HG03097 (cell line): ENCODE results near the gene ADGRG6.
"Not testable (repeated sequence)": the region's sequence is repeated elsewhere in the genome, so short reads cannot be mapped to it uniquely, and the experiment has no call there.

Experiments
- ATAC-seq: cut with Tn5 transposase; IDR thresholded peaks from one replicate; pipeline ENCODE4 v1.9.1; 2021; ENCODE audit not compliant: unreplicated experiment, low FRiP score

Gene ADGRG6

DNA sequence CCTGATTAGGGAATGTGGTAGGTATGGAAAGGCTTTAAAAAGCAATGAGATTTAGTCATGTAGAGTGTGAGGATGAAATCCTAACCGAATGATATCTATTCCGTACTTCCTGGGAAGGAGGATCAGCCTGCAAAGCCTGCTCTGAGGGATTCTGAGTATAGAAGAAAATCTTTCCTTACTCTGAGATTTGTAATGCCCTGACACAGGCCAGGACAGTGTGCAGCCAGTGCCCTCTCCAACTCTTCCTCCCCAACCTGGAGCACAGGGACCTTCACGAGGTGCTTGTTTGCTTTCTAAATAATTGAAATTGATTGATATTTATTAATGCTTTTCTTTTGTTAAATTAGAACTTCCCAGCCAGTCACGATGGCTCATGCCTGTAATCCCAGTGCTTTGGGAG lies 131.6 kb downstream of the ADGRG6 start:
- no peak for ATAC-seq

GRCh38 chr6:142438898-142439297 lies 137.1 kb downstream of the ADGRG6 start:
- no peak for ATAC-seq

DNA sequence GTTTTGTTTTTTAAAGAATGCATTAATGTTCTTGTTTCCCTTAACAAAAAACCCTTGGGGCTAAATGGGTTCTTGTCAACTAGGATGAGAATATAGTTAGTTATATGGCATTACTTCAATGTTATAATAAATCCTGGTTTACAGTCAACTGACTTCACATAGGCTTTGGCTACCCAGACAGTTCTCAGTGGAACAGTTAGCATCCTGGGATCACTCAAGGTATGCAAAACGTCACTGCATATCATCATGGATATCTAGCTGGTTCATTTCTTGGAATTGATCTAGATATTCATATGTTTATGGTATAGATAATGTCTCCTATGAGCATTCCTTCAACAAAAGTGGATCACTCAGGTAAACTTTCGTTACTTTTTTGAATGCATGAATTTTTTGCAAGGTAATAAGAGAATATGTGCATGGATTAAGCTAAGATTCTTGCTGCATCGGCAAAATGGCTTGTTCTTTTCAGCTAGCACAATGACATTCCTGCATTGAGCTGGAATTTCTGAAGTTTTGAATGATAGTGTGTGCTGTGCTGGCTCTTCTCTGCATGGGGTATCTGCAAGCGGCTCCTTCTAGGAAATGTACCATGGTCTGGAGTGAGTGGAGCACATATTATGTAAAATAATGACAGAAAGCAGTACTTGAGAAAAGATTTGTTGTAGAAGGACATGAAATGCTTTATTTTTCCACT lies 138.9 kb downstream of the ADGRG6 start:
- ATAC-seq = no peak

- ATAC-seq = no peak
These were observed 139.9 kb downstream of the ADGRG6 start for GRCh38 chr6:142441716-142442115.

- ATAC-seq = no peak
These were observed 141.3 kb downstream of the ADGRG6 start for GRCh38 chr6:142443102-142443501.

- ATAC-seq = no peak
These were observed 141.7 kb downstream of the ADGRG6 start for GRCh38 chr6:142443532-142443931.

GRCh38 chr6:142444376-142444775 lies 142.6 kb downstream of the ADGRG6 start:
- no peak for ATAC-seq

GRCh38 chr6:142444881-142445301 lies 143.1 kb downstream of the ADGRG6 start:
- ATAC-seq = no peak

DNA sequence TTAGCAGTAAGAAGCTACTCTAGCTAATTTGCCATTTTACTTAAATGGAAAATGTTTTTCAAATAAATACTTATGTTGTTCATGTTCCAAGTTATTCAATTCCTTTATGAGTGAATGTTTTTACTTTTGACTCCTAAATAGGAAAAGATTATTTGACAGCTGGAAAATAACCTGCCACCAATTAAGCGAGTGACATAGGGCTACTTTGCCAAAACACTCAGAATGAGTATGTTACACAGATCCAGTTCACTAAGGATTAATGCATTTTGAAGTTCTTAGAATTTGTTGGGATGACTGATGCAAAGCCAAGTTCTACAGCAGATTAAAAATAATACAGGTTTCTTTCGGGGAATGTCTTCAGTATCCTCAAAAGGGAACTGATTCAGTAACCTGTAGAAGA lies 144.4 kb downstream of the ADGRG6 start:
- no peak for ATAC-seq

DNA sequence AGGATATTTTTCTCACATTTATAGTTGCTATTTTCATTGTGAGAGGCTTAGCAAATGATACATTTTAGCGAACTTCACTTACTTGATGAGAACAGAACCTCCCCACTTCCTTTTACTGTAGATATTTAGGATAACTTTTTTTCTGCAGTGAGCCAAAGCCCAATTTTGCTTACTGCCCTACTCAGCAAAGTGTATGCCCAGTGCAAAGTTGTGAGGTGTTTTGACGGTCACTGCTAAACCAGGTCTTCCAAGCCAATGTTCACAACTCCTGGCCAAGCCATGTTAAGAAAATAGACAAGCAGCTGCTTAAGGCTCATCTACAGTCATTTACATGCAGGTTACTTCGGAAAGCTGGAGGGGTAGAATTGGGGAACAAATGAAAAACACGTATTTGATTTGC lies 144.8 kb downstream of the ADGRG6 start:
- no peak for ATAC-seq

DNA sequence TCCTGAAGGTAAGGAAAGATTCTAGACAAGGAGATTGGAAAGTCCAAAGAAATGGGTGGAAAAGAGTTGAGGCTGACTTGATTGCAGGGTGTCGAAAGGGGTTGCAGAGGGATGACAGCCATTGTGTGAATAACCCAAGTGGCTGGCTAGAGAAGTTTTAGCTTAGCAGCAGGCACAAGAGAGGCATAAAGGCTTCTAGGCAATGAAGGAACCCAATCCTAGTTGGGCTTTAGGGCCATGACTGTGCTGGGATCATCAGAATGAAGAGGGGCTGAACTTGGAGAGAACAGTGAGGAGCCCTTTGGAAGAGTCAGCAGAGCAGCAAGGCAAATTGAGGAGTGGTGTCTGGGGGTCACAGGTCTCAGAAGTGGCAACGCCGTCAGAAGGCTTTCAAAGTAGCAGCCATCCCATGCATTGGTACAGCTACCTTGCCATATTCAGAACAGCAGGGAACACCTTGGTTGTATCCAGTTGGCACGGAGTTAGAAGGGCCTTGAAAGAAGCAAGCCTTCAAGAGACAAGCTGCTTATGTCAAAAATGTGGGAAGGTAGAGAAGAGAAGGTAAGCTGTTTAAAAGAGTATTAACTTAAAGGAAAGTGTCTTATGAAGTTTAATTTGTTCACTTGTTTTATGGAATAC lies 146.4 kb downstream of the ADGRG6 start:
- ATAC-seq = no peak

DNA sequence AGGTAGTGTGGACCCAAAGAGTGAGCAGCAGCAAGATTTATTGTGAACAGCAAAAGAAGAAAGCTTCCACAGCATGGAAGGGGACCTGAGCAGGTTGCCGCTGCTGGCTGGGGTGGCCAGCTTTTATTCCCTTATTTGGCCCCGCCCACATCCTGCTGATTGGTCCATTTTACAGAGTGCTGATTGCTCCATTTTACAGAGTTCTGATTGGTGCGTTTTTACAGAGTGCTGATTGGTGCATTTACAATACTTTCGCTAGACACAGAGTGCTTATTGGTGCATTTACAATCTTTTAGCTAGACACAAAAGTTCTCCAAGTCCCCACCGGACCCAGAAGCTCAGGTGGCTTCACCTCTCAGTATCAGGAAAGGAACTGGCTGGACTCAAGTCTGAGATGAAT lies 149.0 kb downstream of the ADGRG6 start:
- ATAC-seq = not testable (repeated sequence)

GRCh38 chr6:142452993-142453392 lies 151.2 kb downstream of the ADGRG6 start:
- ATAC-seq = no peak

DNA sequence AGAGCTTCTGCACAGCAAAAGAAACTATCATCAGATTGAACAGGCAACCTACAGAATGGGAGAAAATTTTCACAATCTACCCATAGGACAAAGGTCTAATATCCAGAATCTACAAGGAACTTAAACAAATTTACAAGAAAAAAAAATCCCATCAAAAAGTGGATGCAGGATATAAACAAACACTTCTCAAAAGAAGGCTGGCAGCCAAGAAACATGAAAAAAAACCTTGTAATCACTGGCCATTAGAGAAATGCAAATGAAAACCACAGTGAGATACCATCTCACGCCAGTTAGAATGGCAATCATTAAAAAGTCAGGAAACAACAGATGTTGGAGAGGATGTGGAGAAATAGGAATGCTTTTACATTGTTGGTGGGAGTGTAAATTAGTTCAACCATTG lies 152.4 kb downstream of the ADGRG6 start:
- ATAC-seq = not testable (repeated sequence)

DNA sequence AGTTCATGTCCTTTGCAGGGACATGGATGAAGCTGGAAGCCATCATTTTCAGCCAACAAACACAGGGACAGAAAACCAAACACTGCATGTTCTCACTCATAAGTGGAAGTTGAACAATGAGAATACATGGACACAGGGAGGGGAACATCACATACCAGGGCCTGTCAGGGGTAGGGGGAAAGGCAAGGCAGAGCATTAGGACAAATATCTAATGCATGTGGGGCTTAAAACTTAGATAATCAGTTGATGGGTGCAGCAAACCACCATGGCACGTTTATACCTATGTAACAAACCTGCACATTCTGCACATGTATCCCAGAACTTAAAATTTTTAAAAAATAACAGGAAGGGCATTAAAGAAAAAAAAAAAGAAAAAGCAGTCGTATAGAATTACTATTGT lies 153.0 kb downstream of the ADGRG6 start:
- not testable (repeated sequence) for ATAC-seq

- ATAC-seq = no peak
These were observed 154.3 kb downstream of the ADGRG6 start for GRCh38 chr6:142455957-142456589.

GRCh38 chr6:142457638-142458406 lies 156.0 kb downstream of the ADGRG6 start:
- no peak for ATAC-seq

- no peak for ATAC-seq
These were observed 157.0 kb downstream of the ADGRG6 start for GRCh38 chr6:142458836-142459235.

DNA sequence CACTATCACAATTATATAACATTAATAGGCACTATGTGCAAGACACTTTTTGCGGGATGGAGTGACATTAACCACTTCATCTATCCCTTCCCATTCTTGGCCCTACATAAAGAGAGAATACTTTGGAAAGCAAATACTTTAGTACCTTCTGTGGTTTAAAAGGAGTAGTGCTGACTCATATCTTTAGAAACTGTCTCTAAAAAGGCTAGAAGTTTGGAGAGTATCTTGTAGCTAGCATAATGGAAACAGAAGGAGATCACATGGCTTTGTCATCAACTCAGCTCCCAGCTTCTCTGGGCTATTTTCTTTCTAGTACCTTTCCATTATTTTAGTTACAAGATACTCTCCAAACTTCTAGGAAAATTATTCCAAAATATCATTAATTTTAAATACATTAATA lies 157.5 kb downstream of the ADGRG6 start:
- no peak for ATAC-seq

GRCh38 chr6:142462260-142462659 lies 160.5 kb downstream of the ADGRG6 start:
- no peak for ATAC-seq

DNA sequence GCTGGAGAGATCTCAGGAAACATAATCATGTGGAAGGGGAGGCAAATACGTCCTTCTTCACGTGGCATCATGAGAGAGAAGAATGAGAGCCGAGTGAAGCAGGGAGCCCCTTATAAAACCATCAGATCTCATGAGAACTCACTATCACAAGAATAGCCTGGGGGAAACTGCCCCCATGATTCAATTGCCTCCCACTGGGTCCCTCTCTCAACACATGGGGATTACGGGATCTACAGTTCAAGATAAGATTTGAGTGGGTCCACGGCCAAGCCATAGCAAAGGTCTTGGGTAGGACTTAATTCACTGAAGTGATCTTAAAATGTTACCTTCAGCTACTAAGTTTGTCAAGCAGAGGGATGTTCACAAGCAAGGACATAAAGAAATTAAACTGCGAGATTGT lies 162.2 kb downstream of the ADGRG6 start:
- ATAC-seq = no peak
